Activated gamma-delta T cell treated with Interleukin-2 at 50 U/mL for 16 hours (primary cell): ENCODE data around the gene PRAMEF1.
"Not testable (repeated sequence)": the region's sequence is repeated elsewhere in the genome, so short reads cannot be mapped to it uniquely, and the experiment has no call there.

ENCODE experiments used
- DNase-seq: peaks from one replicate; pipeline ENCODE4 v3.0.0-alpha.2; 2020

The PRAMEF1 gene

DNA sequence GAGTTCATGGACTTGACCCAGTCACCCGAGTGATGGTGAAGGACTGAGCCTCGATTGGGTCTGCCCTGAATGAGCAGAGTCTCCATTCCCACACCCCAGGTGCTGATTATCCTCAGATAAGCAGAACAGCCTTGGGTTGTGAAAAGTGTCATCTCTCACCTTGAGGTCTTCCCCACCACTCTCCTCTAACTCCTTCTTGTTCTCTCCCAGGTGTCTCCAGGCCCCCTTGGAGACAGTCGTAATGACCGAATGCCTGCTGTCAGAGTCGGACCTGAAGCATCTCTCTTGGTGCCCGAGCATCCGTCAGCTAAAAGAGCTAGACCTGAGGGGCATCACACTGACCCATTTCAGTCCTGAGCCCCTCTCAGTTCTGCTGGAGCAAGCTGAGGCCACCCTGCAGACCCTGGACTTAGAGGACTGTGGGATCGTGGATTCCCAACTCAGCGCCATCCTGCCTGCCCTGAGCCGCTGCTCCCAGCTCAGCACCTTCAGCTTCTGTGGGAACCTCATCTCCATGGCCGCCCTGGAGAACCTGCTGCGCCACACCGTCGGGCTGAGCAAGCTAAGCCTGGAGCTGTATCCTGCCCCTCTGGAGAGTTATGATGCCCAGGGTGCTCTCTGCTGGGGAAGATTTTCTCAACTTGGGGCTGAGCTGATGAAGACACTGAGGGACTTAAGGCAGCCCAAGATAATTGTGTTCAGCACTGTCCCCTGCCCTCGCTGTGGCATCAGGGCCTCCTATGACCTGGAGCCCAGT is 14.2 kb upstream of the PRAMEF1 start:
- DNase-seq, result no peak

DNA sequence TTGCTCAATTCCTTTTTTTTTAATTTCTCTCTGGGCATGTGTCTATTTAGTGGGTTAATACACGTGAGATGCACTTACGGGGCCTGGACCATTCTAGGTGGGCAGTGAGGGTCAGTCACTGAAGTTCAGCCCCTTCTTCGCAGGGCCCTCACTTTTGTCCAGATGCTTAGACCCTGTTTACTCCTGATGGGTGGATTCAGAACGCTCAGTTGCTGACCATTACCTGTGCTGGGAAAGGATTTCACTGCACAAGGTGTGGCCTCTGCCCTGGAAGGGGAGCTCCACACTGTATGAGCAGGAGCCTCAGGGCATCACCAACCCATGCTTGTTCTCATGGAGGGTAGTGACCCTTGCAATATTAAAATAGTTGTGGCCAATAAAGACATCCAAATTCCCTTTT is 13.1 kb upstream of the PRAMEF1 start:
- DNase-seq, result no peak

GRCh38 chr1:12778907-12779306 is 12.3 kb upstream of the PRAMEF1 start:
- DNase-seq, result no peak

DNA sequence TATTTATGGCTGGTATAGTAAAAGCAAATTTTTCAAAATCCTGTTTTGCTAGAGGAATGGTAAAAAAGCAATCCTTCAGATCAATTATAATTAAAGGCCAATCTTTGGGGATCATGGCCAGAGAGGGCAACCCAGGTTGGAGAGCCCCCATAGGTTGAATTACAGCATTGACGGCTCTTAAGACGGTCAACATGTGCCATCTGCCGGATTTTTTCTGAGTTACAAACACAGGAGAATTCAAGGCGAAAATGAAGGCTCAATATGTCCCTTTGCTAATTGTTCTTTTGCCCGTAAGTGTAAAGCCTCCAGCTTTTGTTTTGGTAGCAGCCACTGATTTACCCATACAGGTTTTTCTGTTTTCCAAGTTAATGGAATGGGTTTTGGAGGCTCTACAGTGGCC is 9.7 kb upstream of the PRAMEF1 start:
- DNase-seq, result not testable (repeated sequence)

DNA sequence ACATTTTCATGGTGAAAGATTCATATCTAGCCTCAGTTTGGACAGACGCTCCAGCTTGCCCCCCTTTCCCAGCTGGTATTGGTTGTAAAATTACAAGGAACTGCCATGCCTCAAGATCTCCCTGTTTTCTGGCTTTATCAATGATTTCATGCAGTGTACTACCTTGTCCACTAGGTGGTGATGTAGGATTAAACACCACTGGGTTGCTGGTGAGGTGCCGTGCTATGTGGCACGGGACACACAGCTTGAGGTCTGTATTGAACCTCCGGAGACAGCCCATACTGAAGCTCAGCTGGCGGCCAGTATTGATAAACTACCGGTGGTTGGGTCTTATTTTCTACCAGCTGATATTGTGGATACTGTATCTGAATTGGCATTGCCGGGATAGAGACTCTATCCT is 7.4 kb upstream of the PRAMEF1 start:
- not testable (repeated sequence) for DNase-seq

DNA sequence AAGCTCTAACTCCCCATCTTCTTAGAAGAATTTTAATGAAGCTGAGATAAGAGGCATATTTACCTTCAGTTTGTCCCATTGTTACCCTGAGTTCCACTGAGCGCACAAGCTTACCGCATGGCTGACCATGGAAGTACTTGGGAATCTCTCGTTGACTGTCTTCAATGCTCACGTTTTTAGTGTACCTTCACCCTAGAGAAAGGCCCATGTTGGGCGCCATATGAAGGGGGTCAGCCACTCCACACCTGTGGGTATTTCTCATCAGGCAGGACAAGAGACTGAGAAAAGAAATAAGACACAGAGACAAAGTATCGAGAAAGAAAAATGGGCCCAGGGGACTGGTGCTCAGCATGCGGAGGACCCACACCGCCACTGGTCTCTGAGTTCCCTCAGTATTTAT is 6.5 kb upstream of the PRAMEF1 start:
- DNase-seq, result not testable (repeated sequence)

- no peak for DNase-seq
Observed at GRCh38 chr1:12798911-12799310, 7.7 kb downstream of the PRAMEF1 start.

DNA sequence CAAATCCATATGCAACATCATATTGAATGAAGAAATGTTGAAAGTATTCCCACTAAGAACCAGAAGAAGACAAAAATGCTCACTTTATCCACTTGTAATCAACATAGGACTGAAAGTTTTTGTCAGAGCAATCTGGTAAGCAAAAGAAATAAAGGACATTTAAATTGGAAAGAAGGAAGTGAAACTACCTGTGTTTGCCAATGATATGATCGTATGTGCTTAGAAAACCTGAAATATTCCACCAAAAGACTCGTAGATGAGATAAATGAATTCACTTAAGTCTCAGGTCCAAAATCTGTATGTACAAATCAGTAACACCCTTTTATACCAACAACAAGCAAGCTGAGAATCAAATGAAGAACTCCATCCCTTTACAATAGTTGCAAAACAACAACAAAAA is 8.5 kb downstream of the PRAMEF1 start:
- DNase-seq, result no peak

DNA sequence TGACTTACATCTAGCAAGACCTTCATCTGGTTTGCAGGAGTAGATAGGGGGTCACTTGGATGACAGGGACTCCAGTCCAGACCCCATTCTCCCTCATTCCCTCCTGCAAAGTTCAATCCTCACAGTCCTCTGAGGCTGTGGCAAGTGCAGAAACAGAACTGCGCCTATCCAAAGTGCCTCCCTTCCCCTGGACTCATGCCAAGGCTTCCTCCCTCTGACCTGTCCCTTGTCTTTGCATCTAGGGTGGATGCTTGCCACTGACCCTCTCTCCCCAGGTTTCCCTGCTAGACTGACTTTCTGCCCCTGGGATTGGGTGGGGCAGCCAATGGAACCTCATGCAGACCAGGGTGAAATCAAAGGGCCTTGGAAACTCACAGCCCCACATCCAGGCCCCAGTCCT is 18.7 kb downstream of the PRAMEF1 start:
- DNase-seq, result no peak

- no peak for DNase-seq
Observed at GRCh38 chr1:12810691-12811408, 19.7 kb downstream of the PRAMEF1 start.

- DNase-seq, result no peak
Observed at GRCh38 chr1:12811409-12811784, 20.2 kb downstream of the PRAMEF1 start.

GRCh38 chr1:12819061-12819460 is 27.9 kb downstream of the PRAMEF1 start:
- DNase-seq, result not testable (repeated sequence)

DNA sequence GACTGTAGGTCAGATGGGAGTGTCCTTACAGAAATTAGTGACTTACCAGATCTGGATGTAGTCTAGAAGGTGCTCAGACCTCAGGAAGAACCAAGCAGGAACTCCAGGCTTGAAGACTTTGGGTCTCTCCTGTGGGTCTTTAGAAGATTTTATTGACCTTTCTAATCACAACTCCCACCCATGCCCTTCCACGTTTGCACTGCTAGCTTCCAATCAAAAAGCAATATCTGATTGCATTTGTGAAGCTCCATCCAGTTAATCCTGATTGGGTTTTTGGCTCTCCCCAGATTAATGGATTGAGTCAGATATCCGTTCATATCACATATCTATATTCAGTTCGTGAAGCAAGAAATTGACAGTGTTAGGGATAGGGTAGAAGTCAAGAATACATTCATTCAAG is 40.1 kb downstream of the PRAMEF1 start, which contains the start of gene PRAMEF11:
Gene PRAMEF11 (minus strand): TSS at position 101 of the 400 bp plus-strand sequence. CDS start 2,621 bp downstream, outside the sequence.
- DNase-seq, result not testable (repeated sequence)

- not testable (repeated sequence) for DNase-seq
Observed at GRCh38 chr1:12833251-12833650, 42.1 kb downstream of the PRAMEF1 start.
